Measurements from ENCODE around the gene SELENOT. TPM values are rescaled to one million over a fixed set of nuclear protein-coding genes. Genes with fewer than 3 reads are reported as not detected.

Gene SELENOT
- polyA plus RNA-seq, 1 of the 3 experiments (the other 2 are of a cell fraction): 143 TPM

DNA sequence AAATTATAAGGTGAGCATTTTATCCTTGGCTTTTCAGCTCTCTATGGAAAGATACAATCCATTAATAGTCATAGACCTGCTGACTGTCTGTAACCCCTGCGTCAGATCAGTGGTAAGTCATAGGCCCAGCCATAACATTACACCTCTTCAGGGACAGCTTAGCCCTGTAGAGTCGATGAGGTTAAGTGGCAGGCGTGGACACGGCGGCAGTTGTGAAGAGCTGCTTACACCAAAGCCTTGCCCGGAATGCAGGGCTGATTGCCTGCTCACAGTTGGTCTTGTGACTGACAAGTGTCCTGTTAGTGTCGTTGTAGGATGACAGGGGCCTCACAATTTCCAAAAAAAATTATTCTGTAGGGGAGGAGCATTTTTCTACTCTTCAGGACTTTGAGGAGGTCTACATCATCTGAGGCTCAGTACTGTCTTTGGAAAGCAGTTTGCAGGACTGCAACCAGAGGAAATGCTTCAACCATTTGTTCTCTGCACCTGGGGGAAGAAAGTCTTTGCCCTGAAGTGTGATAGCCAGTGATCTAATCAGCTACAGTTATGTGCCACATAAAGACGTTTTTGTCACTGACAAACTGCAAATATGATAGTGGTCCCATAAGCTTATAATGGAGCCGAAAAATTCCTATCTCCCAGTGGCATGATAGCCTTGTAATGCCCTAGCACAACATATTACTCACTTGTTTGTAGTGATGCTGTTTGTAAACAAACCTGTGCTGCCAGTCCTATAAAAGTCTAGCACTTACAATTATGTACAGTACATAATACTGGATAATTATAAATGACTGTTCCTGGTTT is 14.9 kb upstream of the SELENOT start (continued):
- TF ChIP-seq GATA2 (CRISPR knock-in tag; IDR thresholded peaks at IDR 0.05) (no peak), EP300 (IDR thresholded peaks at IDR 0.05; ENCODE audit: borderline replicate concordance in 1 of 2, low read depth in 1 of 2, low read length in 1 of 2) (no peak), TEAD4 (IDR thresholded peaks at IDR 0.05; ENCODE audit: borderline replicate concordance, insufficient read depth) (no peak), PBX3 (IDR thresholded peaks at IDR 0.05) (no peak), ZBTB33 (IDR thresholded peaks at IDR 0.05; ENCODE audit: borderline replicate concordance, low read depth) (no peak), FOSL2 (IDR thresholded peaks at IDR 0.05; ENCODE audit: borderline replicate concordance, low read depth) (no peak)

GRCh38 chr3:150589759-150590158 is 13.4 kb upstream of the SELENOT start:
- POLR2A ChIA-PET: no interaction called here
- Histone ChIP-seq H3K4me3 (ENCODE audit: low read depth in 2 of 2, low read length in 1 of 2) (no peak overlapping the region), H3K27me3 (ENCODE audit: insufficient read depth) (no peaks in the 10 kb centered on the region), H3K4me2 (no peak overlapping the region), H4K20me1 (ENCODE audit: insufficient read depth) (no peaks in the 10 kb centered on the region), H3K79me2 (ENCODE audit: insufficient read depth) (peaks cover 20% of the 10 kb centered on the region; the same call in 1 of the 2 replicates), H3K4me1 (ENCODE audit: control insufficient read depth in 1 of 2, insufficient read depth in 2 of 2, low read depth in 1 of 2, low read length in 1 of 2) (no peaks in the 10 kb centered on the region; a peak in 1 of 4 replicates), H3K36me3 (replicated peaks in 1 of 2; ENCODE audit: control insufficient read depth in 1 of 2, insufficient read depth in 2 of 2, low read length in 1 of 2) (peaks cover 9 to 19% of the 10 kb centered on the region in 2 experiments), H3K27ac (ENCODE audit: low read depth in 2 of 2, low read length in 1 of 2) (no peak overlapping the region), H3K9ac (no peak overlapping the region), H3F3A (replicated peaks; ENCODE audit: insufficient read depth) (peaks cover 9% of the 10 kb centered on the region), H2AFZ (ENCODE audit: low read depth) (no peak overlapping the region), H3K9me2 (no peaks in the 10 kb centered on the region), H3K9me3 (no peaks in the 10 kb centered on the region)
- TF ChIP-seq RXRA (IDR thresholded peaks at IDR 0.05; ENCODE audit: borderline replicate concordance, low read depth) (no peak), RAD21 (IDR thresholded peaks at IDR 0.05; ENCODE audit: low read length) (no peak), GABPA (IDR thresholded peaks at IDR 0.05; ENCODE audit: low read depth) (no peak), POLR2AphosphoS5 (IDR thresholded peaks at IDR 0.05; ENCODE audit: low read depth, low read length) (no peak), PBX3 (IDR thresholded peaks at IDR 0.05) (no peak), RCOR1 (IDR thresholded peaks at IDR 0.05; ENCODE audit: low read length) (no peak), EZH2phosphoT487 (IDR thresholded peaks at IDR 0.05; ENCODE audit: borderline replicate concordance, low read depth) (no peak)
- TF ChIP-seq, protein P1, sequence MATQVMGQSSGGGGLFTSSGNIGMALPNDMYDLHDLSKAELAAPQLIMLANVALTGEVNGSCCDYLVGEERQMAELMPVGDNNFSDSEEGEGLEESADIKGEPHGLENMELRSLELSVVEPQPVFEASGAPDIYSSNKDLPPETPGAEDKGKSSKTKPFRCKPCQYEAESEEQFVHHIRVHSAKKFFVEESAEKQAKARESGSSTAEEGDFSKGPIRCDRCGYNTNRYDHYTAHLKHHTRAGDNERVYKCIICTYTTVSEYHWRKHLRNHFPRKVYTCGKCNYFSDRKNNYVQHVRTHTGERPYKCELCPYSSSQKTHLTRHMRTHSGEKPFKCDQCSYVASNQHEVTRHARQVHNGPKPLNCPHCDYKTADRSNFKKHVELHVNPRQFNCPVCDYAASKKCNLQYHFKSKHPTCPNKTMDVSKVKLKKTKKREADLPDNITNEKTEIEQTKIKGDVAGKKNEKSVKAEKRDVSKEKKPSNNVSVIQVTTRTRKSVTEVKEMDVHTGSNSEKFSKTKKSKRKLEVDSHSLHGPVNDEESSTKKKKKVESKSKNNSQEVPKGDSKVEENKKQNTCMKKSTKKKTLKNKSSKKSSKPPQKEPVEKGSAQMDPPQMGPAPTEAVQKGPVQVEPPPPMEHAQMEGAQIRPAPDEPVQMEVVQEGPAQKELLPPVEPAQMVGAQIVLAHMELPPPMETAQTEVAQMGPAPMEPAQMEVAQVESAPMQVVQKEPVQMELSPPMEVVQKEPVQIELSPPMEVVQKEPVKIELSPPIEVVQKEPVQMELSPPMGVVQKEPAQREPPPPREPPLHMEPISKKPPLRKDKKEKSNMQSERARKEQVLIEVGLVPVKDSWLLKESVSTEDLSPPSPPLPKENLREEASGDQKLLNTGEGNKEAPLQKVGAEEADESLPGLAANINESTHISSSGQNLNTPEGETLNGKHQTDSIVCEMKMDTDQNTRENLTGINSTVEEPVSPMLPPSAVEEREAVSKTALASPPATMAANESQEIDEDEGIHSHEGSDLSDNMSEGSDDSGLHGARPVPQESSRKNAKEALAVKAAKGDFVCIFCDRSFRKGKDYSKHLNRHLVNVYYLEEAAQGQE (IDR thresholded peaks at IDR 0.05; ENCODE audit: low read depth, low read length): no peak
- TF ChIP-seq, protein P2, sequence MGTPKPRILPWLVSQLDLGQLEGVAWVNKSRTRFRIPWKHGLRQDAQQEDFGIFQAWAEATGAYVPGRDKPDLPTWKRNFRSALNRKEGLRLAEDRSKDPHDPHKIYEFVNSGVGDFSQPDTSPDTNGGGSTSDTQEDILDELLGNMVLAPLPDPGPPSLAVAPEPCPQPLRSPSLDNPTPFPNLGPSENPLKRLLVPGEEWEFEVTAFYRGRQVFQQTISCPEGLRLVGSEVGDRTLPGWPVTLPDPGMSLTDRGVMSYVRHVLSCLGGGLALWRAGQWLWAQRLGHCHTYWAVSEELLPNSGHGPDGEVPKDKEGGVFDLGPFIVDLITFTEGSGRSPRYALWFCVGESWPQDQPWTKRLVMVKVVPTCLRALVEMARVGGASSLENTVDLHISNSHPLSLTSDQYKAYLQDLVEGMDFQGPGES (IDR thresholded peaks at IDR 0.05; ENCODE audit: low read depth, low read length): no peak
- WGBS (ENCODE audit: low lambda C conversion rate): 93% methylated on average over 6 of the region's 6 CpGs
- CTCF ChIA-PET: interaction anchor here (0.6 to 1.2 kb wide), 3 partner anchors 11 to 16 kb away, joined by 3 read pairs; no protein-coding TSS in a partner anchor
- no peak for DNase-seq

Data from SK-N-SH (cell line).